ENCODE results near the gene PLEKHS1. TPM values are rescaled to one million over a fixed set of nuclear protein-coding genes. Genes with fewer than 3 reads are reported as not detected.

The PLEKHS1 gene
- total RNA-seq: not detected
- long read RNA-seq: 0 reads

- DNase-seq (no peak), ATAC-seq (no peak)
- no peak within 1 kb of the TSS for H3K4me3 ChIP-seq
- H3K27me3 ChIP-seq: no peaks in the 10 kb centered on the region
- no peaks in the 10 kb centered on the region for H3K9me3 ChIP-seq
- no peaks in the 10 kb centered on the region for H3K4me1 ChIP-seq
- no peaks in the 10 kb centered on the region for H3K36me3 ChIP-seq
- intact Hi-C loops (cut with DNase I): no loop called here
- no peak within 1 kb of the TSS for H3K27ac ChIP-seq
- TF ChIP-seq CTCF (IDR thresholded peaks at IDR 0.05): no peak
These were observed at the start of gene PLEKHS1 for GRCh38 chr10:113751181-113751732. Gene PLEKHS1 (plus strand): TSS chr10:113751682. CDS start chr10:113755278, 3,596 bp downstream.

- ATAC-seq (no peak), DNase-seq (no peak)
- no peaks in the 10 kb centered on the region for H3K27me3 ChIP-seq
- peaks cover 5% of the 10 kb centered on the region for H3K4me1 ChIP-seq
- H3K27ac ChIP-seq: no peak overlapping the region
- peaks cover 10% of the 10 kb centered on the region for H3K36me3 ChIP-seq
- intact Hi-C loops (cut with DNase I): no loop called here
- no peaks in the 10 kb centered on the region for H3K9me3 ChIP-seq
- no peak overlapping the region for H3K4me3 ChIP-seq
- peak; percentile 59 for TF ChIP-seq CTCF (IDR thresholded peaks at IDR 0.05)
These were observed 46.7 kb upstream of the PLEKHS1 start for GRCh38 chr10:113704637-113705343.

- Histone ChIP-seq H3K4me1 (peaks cover 5% of the 10 kb centered on the region), H3K9me3 (no peaks in the 10 kb centered on the region), H3K4me3 (no peak overlapping the region), H3K36me3 (peaks cover 8% of the 10 kb centered on the region), H3K27me3 (no peaks in the 10 kb centered on the region), H3K27ac (no peak overlapping the region)
- DNase-seq (no peak), ATAC-seq (no peak)
- intact Hi-C loops (cut with DNase I): no loop called here
- no peak for TF ChIP-seq CTCF (IDR thresholded peaks at IDR 0.05)
These were observed 46.2 kb upstream of the PLEKHS1 start for GRCh38 chr10:113705344-113705652.

GRCh38 chr10:113706623-113707022, 44.9 kb upstream of the PLEKHS1 start:
- Histone ChIP-seq H3K36me3 (peaks cover 8% of the 10 kb centered on the region), H3K9me3 (no peaks in the 10 kb centered on the region), H3K4me3 (no peak overlapping the region), H3K4me1 (peaks cover 5% of the 10 kb centered on the region), H3K27ac (no peak overlapping the region), H3K27me3 (no peaks in the 10 kb centered on the region)
- DNase-seq: no peak
- ATAC-seq: no peak
- no peak for TF ChIP-seq CTCF (IDR thresholded peaks at IDR 0.05)
- intact Hi-C loops (cut with DNase I): no loop called here

GRCh38 chr10:113708640-113709039, 42.8 kb upstream of the PLEKHS1 start:
- Histone ChIP-seq H3K4me3 (no peak overlapping the region), H3K27ac (no peak overlapping the region), H3K9me3 (no peaks in the 10 kb centered on the region), H3K36me3 (no peaks in the 10 kb centered on the region), H3K4me1 (peaks cover 5% of the 10 kb centered on the region), H3K27me3 (no peaks in the 10 kb centered on the region)
- DNase-seq (no peak), ATAC-seq (no peak)
- intact Hi-C loops (cut with DNase I): no loop called here
- TF ChIP-seq CTCF (IDR thresholded peaks at IDR 0.05): no peak

Measured in upper lobe of right lung (tissue), 1 donor.